Measurements from ENCODE around the gene ZFYVE28.

GRCh38 chr4:2337131-2337723 lies 81.2 kb downstream of the ZFYVE28 start:
- TF ChIP-seq L3MBTL2 (conservative IDR thresholded peaks at IDR 0.05) (no peak), FOXA1 (IDR thresholded peaks at IDR 0.05) (no peak), BHLHE40 (IDR thresholded peaks at IDR 0.05; ENCODE audit: borderline replicate concordance) (no peak), SP1 (IDR thresholded peaks at IDR 0.05) (no peak), NFRKB (IDR thresholded peaks at IDR 0.05) (no peak), LEF1 (IDR thresholded peaks at IDR 0.05; ENCODE audit: borderline replicate concordance) (no peak), PKNOX1 (IDR thresholded peaks at IDR 0.05) (no peak), HDGF (IDR thresholded peaks at IDR 0.05; ENCODE audit: borderline replicate concordance) (no peak), SUZ12 (IDR thresholded peaks at IDR 0.05) (no peak), FOXK2 (IDR thresholded peaks at IDR 0.05) (no peak), ELF4 (IDR thresholded peaks at IDR 0.05) (no peak), TARDBP (IDR thresholded peaks at IDR 0.05) (no peak)

Data from HEK293T (cell line).